ENCODE data around the gene CYP4F11. TPM values are rescaled to one million over a fixed set of nuclear protein-coding genes. Genes with fewer than 3 reads are reported as not detected.

Gene CYP4F11
- total RNA-seq, 1 experiment from 2014 or later: 2.6 TPM

- H3K27me3 Mint-ChIP-seq (ENCODE audit: unreplicated experiment): no peaks in the 10 kb centered on the region
- no peak overlapping the region for H3K4me3 Mint-ChIP-seq (ENCODE audit: low read depth, unreplicated experiment)
- no peak overlapping the region for H3K27ac Mint-ChIP-seq (ENCODE audit: unreplicated experiment)
- CTCF ChIA-PET: interaction anchor here (0.7 kb wide), 1 partner anchor 319 kb away, joined by 3 read pairs; no protein-coding TSS in a partner anchor
- no peak for DNase-seq
- TF ChIP-seq, protein P1, sequence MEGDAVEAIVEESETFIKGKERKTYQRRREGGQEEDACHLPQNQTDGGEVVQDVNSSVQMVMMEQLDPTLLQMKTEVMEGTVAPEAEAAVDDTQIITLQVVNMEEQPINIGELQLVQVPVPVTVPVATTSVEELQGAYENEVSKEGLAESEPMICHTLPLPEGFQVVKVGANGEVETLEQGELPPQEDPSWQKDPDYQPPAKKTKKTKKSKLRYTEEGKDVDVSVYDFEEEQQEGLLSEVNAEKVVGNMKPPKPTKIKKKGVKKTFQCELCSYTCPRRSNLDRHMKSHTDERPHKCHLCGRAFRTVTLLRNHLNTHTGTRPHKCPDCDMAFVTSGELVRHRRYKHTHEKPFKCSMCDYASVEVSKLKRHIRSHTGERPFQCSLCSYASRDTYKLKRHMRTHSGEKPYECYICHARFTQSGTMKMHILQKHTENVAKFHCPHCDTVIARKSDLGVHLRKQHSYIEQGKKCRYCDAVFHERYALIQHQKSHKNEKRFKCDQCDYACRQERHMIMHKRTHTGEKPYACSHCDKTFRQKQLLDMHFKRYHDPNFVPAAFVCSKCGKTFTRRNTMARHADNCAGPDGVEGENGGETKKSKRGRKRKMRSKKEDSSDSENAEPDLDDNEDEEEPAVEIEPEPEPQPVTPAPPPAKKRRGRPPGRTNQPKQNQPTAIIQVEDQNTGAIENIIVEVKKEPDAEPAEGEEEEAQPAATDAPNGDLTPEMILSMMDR (IDR thresholded peaks at IDR 0.05; ENCODE audit: unreplicated experiment): no peak
- intact Hi-C loops (cut with micrococcal nuclease; ENCODE audit: unreplicated experiment): loop anchor here (5.0 kb wide), 1 partner anchor 54 kb away; no protein-coding TSS in a partner anchor
- no TSS peak for BruUV-seq (replicated peaks)
- H3K9me3 Mint-ChIP-seq (ENCODE audit: low read depth, unreplicated experiment): no peaks in the 10 kb centered on the region
- H3K36me3 Mint-ChIP-seq (ENCODE audit: insufficient read depth, unreplicated experiment): peaks cover 25% of the 10 kb centered on the region
- peaks cover 31% of the 10 kb centered on the region for H3K4me1 Mint-ChIP-seq (ENCODE audit: low read depth, unreplicated experiment)
Observed at GRCh38 chr19:15866636-15867035, 67.7 kb downstream of the CYP4F11 start.

DNA sequence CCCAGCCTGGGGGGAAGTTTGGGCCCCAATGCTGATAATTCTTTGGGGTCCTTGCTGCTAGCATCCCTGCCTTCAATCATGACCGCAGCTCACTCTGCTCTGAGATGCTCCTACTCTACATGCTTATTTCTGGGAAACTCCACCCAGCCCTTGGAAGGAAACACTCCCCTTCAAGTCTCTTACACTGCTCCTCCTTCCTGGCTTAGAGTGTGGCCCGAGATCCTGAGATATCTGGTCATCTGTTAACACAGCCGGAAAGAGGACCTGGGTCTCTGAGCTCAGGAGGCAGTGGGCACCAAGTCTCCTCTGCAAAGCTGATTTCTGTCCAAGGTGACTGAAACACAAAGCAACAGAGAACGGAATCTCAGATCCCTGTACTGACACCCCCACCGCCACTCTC lies 69.5 kb downstream of the CYP4F11 start:
- Mint-ChIP-seq H3K36me3 (ENCODE audit: insufficient read depth, unreplicated experiment) (peaks cover 25% of the 10 kb centered on the region), H3K27me3 (ENCODE audit: unreplicated experiment) (no peaks in the 10 kb centered on the region), H3K9me3 (ENCODE audit: low read depth, unreplicated experiment) (no peaks in the 10 kb centered on the region), H3K4me3 (ENCODE audit: low read depth, unreplicated experiment) (no peak overlapping the region), H3K4me1 (ENCODE audit: low read depth, unreplicated experiment) (peaks cover 29% of the 10 kb centered on the region), H3K27ac (ENCODE audit: unreplicated experiment) (no peak overlapping the region)
- DNase-seq: no peak
- TF ChIP-seq, protein P1 (IDR thresholded peaks at IDR 0.05; ENCODE audit: unreplicated experiment): no peak
- no TSS peak for BruUV-seq (replicated peaks)
- CTCF ChIA-PET: no interaction called here
- intact Hi-C loops (cut with micrococcal nuclease; ENCODE audit: unreplicated experiment): loop anchor here (5.0 kb wide), 1 partner anchor 53 kb away; no protein-coding TSS in a partner anchor

GRCh38 chr19:15863272-15863671 lies 71.1 kb downstream of the CYP4F11 start:
- H3K27me3 Mint-ChIP-seq (ENCODE audit: unreplicated experiment): no peaks in the 10 kb centered on the region
- peak overlapping the region; percentile 50 for H3K27ac Mint-ChIP-seq (ENCODE audit: unreplicated experiment)
- DNase-seq: peak; percentile 48
- CTCF ChIA-PET: interaction anchor here (0.7 to 0.9 kb wide), 2 partner anchors 19 to 162 kb away, joined by 3 to 4 read pairs; no protein-coding TSS in a partner anchor
- intact Hi-C loops (cut with micrococcal nuclease; ENCODE audit: unreplicated experiment): no loop called here
- TF ChIP-seq, protein P1 (IDR thresholded peaks at IDR 0.05; ENCODE audit: unreplicated experiment): no peak
- peaks cover 14% of the 10 kb centered on the region for H3K4me1 Mint-ChIP-seq (ENCODE audit: low read depth, unreplicated experiment)
- no TSS peak for BruUV-seq (replicated peaks)
- H3K9me3 Mint-ChIP-seq (ENCODE audit: low read depth, unreplicated experiment): no peaks in the 10 kb centered on the region
- H3K4me3 Mint-ChIP-seq (ENCODE audit: low read depth, unreplicated experiment): peak overlapping the region; percentile 71
- H3K36me3 Mint-ChIP-seq (ENCODE audit: insufficient read depth, unreplicated experiment): peaks cover 21% of the 10 kb centered on the region

- no peaks in the 10 kb centered on the region for H3K9me3 Mint-ChIP-seq (ENCODE audit: low read depth, unreplicated experiment)
- TF ChIP-seq, protein P1 (IDR thresholded peaks at IDR 0.05; ENCODE audit: unreplicated experiment): no peak
- H3K4me1 Mint-ChIP-seq (ENCODE audit: low read depth, unreplicated experiment): peaks cover 8% of the 10 kb centered on the region
- no peak for DNase-seq
- H3K27ac Mint-ChIP-seq (ENCODE audit: unreplicated experiment): peak overlapping the region; percentile 50
- no peaks in the 10 kb centered on the region for H3K27me3 Mint-ChIP-seq (ENCODE audit: unreplicated experiment)
- peak overlapping the region; percentile 71 for H3K4me3 Mint-ChIP-seq (ENCODE audit: low read depth, unreplicated experiment)
- intact Hi-C loops (cut with micrococcal nuclease; ENCODE audit: unreplicated experiment): no loop called here
- H3K36me3 Mint-ChIP-seq (ENCODE audit: insufficient read depth, unreplicated experiment): peaks cover 21% of the 10 kb centered on the region
- CTCF ChIA-PET: no interaction called here
- no TSS peak for BruUV-seq (replicated peaks)
Observed at GRCh38 chr19:15862444-15862843, 71.9 kb downstream of the CYP4F11 start.

Other genes starting within 250 kb of the CYP4F11 start
- gene OR10H2, start 206.5 kb downstream of the CYP4F11 start, total RNA-seq (2022): not detected in 2 replicates
- not detected in 2 replicates for gene OR10H3, start 196.5 kb downstream of the CYP4F11 start, total RNA-seq (2022)
- not detected in 2 replicates for gene OR10H5, start 146.9 kb downstream of the CYP4F11 start, total RNA-seq (2022)
- 4.4 and 4.9 TPM in 2 replicates for gene OR10H1, start 118.9 kb downstream of the CYP4F11 start, total RNA-seq (2022)
- 0.22 TPM in 1 of 2 replicates, not detected in the other for gene CYP4F2, start 36.5 kb downstream of the CYP4F11 start, total RNA-seq (2022)
- gene OR10H4, start 14.5 kb upstream of the CYP4F11 start, total RNA-seq (2022): not detected in 2 replicates
- gene TPM4, start 142.0 kb upstream of the CYP4F11 start, total RNA-seq (2022): 219 and 224 TPM in 2 replicates
- gene RAB8A, start 177.4 kb upstream of the CYP4F11 start, total RNA-seq (2022): 76.6 and 77.3 TPM in 2 replicates
- gene HSH2D, start 209.2 kb upstream of the CYP4F11 start, total RNA-seq (2022): 29.5 and 50.6 TPM in 2 replicates
- not detected in 2 replicates for gene CIB3, start 239.0 kb upstream of the CYP4F11 start, total RNA-seq (2022)

All from Calu3 (cell line).